ENCODE measurements around the gene THSD4.

THSD4 gene

GRCh38 chr15:71562251-71562650, 447.0 kb downstream of the THSD4 start:
- no peak overlapping the region for H3K4me3 ChIP-seq
- no peak overlapping the region for H3K27ac ChIP-seq
- no peak for TF ChIP-seq CTCF (IDR thresholded peaks at IDR 0.05)
- no peak for DNase-seq (ENCODE audit: low spot score)

- no peak for DNase-seq (ENCODE audit: low spot score)
- Histone ChIP-seq H3K27ac (no peak overlapping the region), H3K4me3 (no peak overlapping the region)
- no peak for TF ChIP-seq CTCF (IDR thresholded peaks at IDR 0.05)
These were observed 448.9 kb downstream of the THSD4 start for GRCh38 chr15:71564217-71564616.

DNA sequence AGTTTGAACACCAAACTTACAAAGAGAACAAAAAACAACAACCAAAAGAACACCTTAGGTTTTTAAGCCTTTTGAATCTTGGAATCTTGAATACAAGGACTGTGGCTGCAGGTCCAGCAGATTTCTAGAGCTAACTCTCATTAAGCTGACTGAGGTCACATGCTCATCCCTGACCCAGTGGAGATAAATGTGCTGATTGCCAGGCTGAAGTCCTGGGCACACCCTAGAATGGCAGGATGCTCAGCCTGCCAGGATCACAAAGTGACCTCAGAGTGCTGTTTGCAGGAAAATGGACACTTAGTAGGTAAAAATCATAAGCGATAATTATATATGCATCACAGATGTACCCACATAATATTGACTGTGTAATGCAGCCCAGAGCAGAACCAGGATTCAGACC, 449.7 kb downstream of the THSD4 start:
- Histone ChIP-seq H3K4me3 (no peak overlapping the region), H3K27ac (no peak overlapping the region)
- no peak for TF ChIP-seq CTCF (IDR thresholded peaks at IDR 0.05)
- DNase-seq (ENCODE audit: low spot score), result no peak

- Histone ChIP-seq H3K4me3 (no peak overlapping the region), H3K27ac (no peak overlapping the region)
- no peak for TF ChIP-seq CTCF (IDR thresholded peaks at IDR 0.05)
- no peak for DNase-seq (ENCODE audit: low spot score)
These were observed 450.4 kb downstream of the THSD4 start for GRCh38 chr15:71565631-71566160.

DNA sequence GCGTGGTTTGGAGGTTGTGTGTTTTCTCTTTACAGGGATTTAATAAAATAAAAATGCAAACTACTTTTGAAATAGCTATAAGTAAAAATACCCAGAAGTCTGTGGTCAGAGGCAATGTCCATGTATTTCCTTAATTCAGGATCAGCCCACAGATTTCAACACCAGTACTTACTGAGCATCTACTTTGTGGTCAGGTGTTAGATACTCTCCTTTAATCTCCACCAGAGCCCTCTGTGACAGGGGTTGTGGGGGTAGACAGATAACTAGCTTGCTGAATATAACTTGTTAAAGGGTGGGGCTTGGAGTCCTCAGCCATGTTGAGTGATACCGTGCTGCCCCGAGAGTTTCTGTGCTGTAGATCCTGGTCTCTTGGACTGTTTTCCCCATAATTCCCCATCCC, 451.0 kb downstream of the THSD4 start:
- H3K27ac ChIP-seq, result no peak overlapping the region
- H3K4me3 ChIP-seq, result no peak overlapping the region
- TF ChIP-seq CTCF (IDR thresholded peaks at IDR 0.05), result no peak
- DNase-seq (ENCODE audit: low spot score), result no peak

- TF ChIP-seq CTCF (IDR thresholded peaks at IDR 0.05), result no peak
- Histone ChIP-seq H3K27ac (no peak overlapping the region), H3K4me3 (no peak overlapping the region)
- no peak for DNase-seq (ENCODE audit: low spot score)
These were observed 451.9 kb downstream of the THSD4 start for GRCh38 chr15:71567173-71567572.

GRCh38 chr15:71568227-71568626, 453.0 kb downstream of the THSD4 start:
- no peak for TF ChIP-seq CTCF (IDR thresholded peaks at IDR 0.05)
- H3K27ac ChIP-seq, result no peak overlapping the region
- no peak for DNase-seq (ENCODE audit: low spot score)
- no peak overlapping the region for H3K4me3 ChIP-seq
